ENCODE results near the gene DRP2.
"Not testable (repeated sequence)": the region's sequence is repeated elsewhere in the genome, so short reads cannot be mapped to it uniquely, and the experiment has no call there.

The DRP2 gene

GRCh38 chrX:101237041-101237440 is 17.5 kb downstream of the DRP2 start:
- no peak for DNase-seq

GRCh38 chrX:101241531-101241930 is 21.9 kb downstream of the DRP2 start:
- DNase-seq = no peak

GRCh38 chrX:101252634-101253033 is 33.0 kb downstream of the DRP2 start:
- DNase-seq = no peak

GRCh38 chrX:101257448-101258258 is 38.1 kb downstream of the DRP2 start:
- DNase-seq = no peak

- DNase-seq = no peak
Measured at GRCh38 chrX:101258259-101258581, 38.6 kb downstream of the DRP2 start.

GRCh38 chrX:101260435-101260834 is 40.8 kb downstream of the DRP2 start:
- no peak for DNase-seq

GRCh38 chrX:101262590-101262989 is 43.0 kb downstream of the DRP2 start:
- DNase-seq = no peak

GRCh38 chrX:101263766-101264165 is 44.2 kb downstream of the DRP2 start:
- no peak for DNase-seq

GRCh38 chrX:101265869-101266428 is 46.4 kb downstream of the DRP2 start:
- DNase-seq = no peak

GRCh38 chrX:101274198-101274597 is 54.6 kb downstream of the DRP2 start:
- no peak for DNase-seq

GRCh38 chrX:101276238-101276637 is 56.7 kb downstream of the DRP2 start:
- DNase-seq = no peak

- peak in 1 of 2 donors; percentile 23 for DNase-seq
Measured at GRCh38 chrX:101287402-101287801, 67.8 kb downstream of the DRP2 start.

GRCh38 chrX:101290957-101291603 is 71.5 kb downstream of the DRP2 start, which contains the start of gene TAF7L:
Gene TAF7L (minus strand): TSS chrX:101291334. CDS start chrX:101287543, 3,791 bp downstream.
- no peak for DNase-seq

GRCh38 chrX:101295603-101296002 is 76.0 kb downstream of the DRP2 start:
- DNase-seq = not testable (repeated sequence)

- DNase-seq = no peak
Measured at GRCh38 chrX:101303790-101304189, 84.2 kb downstream of the DRP2 start.

Measured in hippocampal formation (tissue), 2 donors.